GM19395 (cell line): ENCODE data around the gene LTBR.

Experiments used
- ATAC-seq: cut with Tn5 transposase; IDR thresholded peaks from one replicate; pipeline ENCODE4 v1.9.1; 2021; ENCODE audit warnings: mild to moderate bottlenecking, moderate library complexity; ENCODE audit not compliant: unreplicated experiment

LTBR gene

DNA sequence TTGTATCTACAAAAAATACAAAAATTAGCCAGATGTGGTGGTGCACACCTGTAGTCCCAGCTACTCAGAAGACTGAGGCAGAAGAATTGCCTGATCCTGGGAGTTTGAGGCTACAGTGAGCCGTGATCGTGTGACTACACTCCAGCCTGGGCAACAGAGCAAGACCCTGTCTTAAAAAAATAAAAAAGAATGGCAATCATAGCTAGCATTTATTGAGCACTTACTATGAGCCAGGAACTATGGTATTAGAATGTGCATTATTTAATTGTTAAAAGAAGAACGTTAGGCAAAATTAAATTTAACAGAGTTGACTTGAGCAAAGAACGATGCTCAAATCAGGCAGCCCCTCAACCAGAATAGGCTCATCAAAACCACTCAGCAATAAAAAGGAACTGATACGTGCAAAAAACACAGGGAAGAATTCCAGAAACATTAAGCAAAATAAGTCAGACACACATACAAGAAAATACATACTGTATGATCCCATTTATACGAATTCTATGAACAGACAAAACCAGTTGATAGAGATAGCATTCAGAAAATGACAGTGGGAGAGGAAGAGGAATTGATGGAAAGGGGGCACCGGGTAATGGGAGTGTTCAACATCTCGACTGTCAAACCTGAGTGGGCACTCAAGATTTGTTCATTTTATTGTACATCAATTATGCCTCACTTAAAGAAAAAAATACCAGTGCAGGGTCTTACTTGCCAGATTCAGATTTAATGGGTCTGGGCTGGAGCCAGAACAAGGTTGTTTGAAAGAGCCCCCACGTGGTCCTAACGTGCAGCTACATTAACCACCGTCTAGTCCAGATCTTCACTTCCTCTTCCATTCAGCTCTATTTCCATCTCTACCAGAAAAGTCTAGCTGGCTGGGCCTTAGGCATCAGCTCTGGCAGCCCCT is 16.6 kb upstream of the LTBR start:
- peak; percentile 69 for ATAC-seq

DNA sequence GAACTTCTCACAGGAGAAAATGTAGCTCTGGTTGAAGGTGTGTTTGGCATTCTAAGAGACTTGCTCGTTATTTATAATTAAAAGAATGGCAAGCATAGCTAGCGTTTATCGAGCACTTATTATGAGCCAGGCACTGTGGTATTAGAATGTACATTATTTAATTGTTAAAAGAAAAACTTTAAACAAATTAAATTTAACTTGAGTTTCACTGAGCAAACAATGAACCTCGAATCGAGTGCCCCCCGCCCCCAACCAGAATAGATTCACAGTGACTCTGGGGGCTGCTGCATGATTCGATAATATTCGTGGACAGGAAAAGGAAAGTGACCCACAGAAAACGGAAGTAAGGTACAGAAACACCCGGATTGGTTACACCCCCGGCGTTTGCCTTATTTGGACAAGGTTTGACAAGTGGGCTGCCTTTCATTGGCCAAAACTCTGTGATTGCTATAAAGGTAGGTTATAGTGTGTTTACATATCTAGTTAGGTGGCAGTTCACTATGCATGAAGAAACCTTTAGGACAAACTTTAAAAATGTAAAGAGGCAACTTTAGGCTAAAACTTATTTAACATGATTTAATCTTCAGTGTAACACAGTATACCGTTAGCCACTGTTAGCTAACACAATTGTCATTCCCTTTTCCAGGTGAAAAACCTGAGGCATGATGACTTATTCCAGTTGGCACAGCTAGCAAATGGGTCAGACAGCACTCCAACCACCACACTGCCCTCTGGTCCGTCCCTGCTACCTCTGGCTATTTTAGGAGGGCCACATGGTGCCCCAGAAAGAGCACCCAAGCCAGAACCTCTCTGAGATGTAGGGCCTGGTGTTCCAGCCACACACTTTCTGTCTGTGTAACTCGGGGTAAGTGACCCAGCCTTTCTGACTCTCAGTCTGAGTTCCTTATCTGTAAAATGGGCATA is 15.7 kb upstream of the LTBR start:
- ATAC-seq: no peak

DNA sequence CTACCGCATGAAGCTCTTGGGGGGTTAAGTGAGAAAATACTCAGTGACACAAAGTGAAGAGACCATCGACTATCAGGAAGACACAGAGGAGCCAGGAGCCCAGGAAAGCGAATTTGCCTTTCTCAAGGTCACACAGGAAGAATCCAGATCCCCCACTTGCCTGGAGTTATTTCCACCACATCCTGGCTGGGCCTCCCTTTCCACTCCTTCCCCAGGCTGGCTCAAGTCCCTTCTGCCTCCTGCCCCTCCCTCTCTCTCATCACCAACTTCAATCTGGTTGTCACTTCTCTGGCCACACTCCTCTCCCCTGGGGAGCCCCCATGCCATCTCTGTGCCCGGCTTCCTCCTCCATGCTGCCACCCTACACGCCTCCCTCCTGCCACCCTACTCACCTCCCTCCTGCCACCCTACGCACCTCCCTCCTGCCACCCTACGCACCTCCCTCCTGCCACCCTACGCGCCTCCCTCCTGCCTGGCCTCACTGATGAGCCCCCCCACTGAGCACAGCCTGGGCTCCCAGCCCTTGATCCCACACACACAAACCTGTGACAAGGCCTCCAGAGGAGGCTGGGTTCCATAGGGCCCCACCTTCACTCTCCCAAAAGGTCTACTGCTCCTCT is 14.9 kb upstream of the LTBR start:
- no peak for ATAC-seq

DNA sequence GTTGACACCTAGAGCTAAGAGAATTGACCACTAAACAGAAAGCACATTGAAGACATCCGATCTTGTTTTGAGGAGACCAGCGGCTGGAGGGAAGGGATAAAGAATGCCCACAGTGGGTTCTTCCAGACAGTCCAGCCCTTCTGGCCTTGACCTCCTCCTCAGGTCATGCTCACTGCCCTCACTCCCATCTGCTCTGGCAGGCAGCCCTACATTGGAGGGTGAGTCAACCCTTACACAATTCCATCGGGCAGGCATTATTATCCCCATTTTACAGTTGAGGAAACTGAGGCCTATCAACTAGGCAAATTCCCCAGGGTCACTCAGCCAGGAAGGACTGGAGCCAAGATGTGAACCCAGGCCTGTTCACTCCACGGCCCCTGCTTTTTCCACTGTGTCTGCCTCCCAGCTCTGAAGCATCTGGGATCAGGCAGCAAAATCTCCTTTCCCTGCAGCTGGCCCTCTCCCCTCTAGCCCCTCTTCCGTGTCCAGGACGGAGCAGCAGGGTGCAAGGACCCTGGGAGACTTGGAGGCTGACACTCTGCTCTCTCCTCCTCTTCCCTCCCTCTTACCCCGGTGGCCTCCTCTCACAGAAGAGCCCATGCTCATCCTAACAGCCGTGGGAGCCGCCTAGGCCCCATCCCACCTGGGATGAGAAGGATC is 13.9 kb upstream of the LTBR start:
- ATAC-seq: no peak

DNA sequence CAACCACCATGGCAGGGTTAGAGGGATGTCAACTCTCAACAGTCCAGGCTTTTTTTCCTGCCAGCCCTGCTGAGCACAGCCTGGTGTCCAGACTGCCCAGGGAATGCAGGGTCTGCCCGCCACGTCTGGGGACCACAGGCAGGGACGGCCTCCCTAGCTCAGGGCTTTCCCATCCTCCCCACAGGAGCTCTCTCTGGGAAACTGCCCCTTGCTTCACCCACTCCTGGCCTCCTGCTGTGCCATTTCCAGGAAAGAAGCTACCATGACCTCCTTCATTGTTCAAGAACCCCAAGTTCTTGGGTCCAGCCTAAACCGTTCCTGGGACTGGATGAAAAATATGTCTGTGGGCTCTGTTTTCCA is 13.4 kb upstream of the LTBR start:
- ATAC-seq: no peak

DNA sequence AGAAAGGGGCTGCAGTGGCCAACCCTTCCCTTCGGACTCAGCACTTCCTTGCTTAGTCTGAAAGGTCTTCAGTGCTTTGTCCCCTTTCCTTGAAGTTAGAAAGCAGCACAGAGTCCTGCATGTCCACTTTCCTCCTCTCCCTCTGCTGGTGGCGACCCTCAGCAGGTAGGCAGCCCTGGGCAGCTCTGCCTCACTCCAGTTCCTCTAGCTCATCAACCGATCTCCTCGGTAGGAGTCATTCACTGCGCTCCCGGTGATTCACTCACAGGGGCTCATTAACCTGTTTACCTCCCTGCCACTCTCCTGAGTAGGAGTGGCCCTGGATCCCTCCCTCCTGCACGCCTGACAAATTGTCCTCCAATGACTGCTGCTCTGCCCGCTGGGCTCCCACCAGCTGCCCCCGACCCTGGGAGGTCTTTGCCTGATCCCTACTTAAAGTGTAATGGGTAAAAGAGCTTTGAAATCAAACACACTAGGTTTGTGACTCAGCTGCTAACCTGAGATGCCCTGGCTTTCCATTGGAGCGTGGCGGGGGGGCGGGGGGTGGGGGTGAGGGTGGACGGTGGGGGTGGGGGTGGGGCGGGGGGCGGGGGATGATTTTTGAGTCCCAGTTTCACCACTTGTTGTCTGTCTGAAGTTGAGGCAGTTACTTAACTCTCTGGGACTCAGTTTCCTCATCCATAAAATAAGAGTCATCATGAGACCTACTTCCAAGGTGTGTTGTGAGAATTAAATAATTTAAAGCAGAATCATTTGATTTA is 12.8 kb upstream of the LTBR start:
- ATAC-seq: no peak

DNA sequence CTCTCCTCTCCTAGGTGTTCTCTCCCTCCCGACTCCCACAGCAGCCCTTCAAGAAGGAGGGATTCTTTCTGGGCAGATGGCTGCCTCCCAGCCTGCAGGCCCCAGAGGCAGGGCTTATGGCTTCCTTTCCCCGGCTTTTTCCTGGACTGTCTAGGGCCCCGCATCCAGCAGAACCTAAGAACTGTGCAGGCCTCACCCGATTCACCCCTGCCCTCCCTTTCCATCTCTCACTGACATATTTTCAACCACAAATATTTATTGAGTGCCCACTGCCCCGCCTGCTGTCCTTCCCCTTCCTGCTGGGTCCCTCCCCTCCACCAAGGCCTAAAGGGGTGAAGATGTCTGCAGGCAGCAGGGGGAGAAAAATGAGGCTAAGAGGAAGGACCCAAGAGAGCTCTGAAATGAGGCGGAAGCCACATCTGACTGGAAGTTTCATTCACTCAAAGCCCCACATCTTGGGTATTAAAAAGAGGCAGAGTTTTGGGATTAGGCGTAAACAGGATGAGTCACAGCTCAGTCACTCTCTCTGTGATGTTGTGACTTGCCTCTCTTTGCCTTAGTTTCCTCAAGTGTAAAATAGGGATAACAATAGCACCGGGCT is 11.5 kb upstream of the LTBR start:
- ATAC-seq: no peak

DNA sequence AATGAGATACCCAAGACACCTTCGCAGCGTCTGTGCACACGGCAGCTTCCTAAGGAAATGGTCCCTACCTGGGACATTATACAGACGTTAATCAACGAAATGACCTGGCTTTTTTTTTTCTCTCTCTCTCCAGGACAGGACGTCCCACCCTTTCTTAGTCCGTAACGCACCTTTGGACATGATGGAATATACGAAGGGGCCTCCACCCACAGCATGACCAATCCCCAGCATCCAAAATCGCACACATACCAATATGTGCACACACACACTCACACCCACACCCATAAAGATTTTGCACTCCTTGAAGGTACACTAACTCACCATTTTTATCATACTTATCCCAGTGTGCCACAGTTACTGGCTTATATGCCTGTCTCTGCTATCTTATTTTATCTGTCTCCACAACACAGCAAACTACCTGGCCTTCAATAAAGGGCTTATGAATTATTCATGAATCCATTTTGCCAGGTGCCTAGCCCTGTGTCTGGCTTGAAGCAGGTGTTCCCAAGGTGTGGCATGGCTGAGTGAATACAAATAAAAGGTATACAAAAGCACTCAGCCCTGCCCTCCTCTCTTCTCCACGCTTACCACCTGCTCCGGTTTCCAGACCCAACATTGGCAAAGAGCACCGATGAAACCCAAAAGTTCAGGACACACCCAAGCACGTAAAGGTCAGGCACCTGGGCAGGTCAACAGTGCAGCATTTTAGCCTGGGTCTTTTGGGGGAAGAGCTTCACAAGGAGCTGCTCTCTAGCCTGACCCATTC is 10.8 kb upstream of the LTBR start:
- ATAC-seq: no peak

DNA sequence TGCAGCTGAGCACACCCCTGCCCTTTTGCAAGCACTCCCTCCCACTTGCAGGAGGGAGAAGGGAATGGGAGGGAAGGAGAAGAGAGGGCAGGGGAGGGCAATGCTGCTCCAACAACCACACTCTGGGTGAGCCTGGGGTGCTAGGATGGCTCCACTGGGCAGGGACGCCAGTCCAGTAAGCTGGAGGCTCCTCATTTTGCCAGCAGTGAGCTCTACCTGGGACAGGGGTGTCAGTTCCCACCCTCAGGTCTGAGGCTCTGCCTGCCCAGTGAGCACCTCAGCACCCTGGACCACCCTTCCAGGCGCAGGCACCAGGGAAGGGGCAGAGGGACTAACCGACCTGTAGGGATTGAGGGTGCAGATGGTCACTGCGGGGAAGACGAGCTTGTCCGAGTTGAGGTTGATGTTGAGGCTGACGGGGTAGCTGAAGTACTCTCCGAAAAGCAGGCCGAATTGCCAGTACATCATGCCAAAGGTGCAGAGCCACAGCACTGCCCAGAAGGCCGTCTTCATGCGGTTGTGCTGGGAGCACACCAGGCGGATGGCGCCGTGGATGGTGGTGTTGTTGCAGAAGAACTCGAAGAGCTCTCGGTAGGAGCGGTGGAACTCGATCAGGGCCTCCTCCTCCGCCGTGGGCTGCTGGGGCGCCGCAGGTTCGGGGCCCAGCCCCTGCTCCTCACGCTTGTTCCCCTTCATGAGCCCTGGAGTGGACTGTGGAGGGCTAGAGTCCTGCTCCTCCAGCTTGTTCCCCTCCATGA is 9.8 kb upstream of the LTBR start:
- ATAC-seq: no peak

DNA sequence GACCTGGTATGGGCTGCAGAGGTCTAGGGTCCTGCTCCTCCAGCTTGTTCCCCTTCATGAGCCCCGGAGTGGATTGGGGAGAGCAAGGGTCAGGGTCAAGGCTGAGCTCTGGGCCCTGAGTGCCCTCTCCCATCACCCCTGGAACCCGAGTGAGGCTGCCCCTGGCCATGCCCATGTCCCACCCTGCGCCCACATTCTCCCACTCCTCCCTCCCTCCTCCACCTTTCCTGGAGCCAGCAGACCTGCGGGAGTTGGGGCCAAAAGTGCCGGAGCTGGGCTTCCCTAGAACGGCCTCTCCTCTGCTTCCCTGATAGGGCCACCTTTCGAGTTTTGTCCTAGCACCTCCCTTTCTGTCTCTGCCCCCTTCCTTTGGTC is 9.2 kb upstream of the LTBR start:
- ATAC-seq: no peak

DNA sequence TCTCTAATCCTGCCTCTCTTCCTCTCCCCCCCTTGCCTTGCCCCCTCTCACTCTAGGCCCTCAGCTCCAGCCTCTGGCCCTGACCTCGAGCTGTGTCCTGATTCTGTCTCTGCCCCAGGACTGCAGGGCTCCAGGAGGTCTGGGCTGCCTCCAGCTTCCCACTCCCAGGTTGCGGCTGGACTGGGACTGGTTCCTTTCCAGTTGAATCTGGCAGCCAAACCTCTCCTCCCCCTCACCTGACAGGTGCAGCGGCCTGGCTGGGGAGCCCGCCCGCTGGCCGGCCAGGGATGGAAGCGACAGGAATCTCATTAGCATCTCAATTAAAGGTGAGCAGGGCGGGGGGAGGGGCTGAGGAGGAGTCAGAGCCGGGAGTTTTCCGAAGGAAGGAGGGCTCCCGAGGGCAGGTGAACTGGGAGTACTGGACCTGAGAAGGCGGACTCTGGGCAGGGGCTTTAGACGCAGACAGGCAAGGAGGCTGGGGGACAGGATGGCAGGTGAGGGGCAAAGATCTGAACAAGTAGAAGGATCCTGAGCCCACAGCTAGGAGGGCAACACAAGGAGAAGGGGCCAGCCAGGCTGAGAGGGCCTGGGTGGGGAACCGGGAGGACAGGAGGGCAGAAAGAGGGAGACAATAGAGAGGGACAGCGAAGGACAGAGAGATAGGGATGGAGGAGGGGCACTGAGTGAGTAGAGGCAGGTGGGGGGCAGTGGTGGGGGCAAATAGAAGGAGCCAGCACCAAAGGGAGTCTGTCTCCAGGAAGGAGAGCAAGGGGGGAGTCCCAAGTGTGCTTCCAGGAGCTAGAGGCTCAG is 8.5 kb upstream of the LTBR start, which contains the start of gene SCNN1A:
SCNN1A (minus strand) TSS at position 295 of the 810 bp plus-strand sequence. CDS start 780 bp downstream, outside the sequence.
- ATAC-seq: no peak

DNA sequence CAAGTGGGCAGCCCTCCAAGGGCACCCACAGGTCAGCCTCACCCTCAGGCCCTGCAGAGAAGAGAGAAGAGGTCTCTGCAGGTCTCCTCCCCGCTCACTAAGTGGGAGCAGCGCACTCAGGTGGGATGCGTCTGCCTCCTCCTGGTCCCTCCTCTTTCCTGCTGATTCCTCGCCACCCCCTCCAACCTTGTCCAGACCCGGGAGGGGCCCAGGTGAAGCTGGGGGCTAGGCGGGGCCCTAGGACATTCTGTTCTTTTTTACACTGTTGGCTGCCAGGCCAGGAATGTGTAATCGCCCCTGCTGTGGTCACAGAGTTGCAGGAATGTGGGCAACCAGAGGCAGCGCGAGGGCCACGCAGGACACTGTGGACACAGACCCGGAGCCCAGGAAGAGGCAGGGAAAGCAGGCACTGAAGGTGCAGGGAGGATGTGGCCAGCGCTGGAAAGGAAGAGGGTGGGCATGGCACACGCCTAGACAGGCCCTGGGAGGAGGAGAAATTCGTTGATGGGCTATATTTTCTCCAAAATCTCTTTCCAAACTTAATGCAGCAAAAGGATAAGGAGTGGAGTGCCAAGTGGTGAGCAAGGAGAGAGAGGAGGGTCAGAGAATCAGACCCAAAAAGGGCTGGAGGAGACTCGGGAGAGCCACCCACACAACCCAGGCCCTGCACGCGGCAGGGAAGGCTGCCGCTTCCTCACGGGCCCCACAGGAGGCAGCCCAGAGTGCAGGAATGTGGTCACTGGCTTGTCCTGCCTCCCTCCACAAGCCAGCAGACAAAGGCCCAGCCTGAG is 7.7 kb upstream of the LTBR start:
- no peak for ATAC-seq

DNA sequence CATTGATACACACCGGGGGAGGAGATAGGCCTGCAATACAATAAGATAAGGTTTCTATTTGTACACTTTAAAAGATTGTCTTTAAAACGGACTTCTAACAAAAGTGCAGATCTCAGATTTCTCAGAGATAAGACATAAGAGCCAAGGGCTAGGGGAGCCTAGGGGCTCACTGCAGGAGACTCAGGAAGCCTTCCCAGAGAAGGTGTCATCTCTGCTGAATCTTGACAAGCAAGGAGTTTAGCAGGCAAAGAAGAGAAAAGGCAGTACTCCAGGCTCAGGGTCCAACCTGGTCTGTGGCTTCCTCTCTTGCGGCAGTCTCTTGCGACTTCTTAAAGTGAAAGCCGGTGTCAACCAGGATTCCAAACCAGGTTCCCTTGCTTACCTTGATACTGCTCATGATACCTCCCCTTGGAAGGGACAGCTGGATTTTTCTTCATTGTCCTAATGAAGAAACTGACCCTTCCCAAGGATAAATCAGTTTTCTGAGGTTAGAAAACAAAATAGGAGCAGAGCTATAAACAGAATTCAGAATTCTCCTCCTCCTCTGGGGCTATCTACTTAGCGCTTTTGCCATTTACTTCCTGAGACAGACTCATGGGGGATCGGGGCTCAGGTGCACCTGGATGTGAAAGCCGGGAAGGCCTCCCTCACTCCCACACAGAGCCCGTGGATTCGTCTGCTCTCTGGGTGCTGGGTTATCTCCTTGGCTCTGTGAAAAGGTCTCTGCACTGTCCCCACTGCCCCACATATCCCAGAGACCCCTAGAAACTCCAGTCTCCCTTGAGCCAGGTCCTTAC is 6.9 kb upstream of the LTBR start:
- no peak for ATAC-seq

DNA sequence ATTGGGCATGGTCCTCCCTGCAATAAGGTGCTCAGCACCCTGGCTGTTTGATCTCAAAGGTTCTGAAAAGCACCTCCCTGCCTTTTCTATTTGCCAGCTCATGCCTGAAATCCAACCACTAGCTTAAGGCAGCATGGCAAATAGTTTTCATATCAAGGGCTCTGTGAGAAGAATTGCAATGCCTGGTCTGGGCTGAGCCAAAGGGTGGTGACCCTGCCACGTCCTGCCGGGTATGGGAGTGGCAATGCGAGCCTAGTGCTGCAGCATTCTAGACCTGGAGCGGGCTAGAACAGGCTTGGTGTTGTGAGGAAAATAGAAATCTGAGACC is 6.3 kb upstream of the LTBR start:
- no peak for ATAC-seq

DNA sequence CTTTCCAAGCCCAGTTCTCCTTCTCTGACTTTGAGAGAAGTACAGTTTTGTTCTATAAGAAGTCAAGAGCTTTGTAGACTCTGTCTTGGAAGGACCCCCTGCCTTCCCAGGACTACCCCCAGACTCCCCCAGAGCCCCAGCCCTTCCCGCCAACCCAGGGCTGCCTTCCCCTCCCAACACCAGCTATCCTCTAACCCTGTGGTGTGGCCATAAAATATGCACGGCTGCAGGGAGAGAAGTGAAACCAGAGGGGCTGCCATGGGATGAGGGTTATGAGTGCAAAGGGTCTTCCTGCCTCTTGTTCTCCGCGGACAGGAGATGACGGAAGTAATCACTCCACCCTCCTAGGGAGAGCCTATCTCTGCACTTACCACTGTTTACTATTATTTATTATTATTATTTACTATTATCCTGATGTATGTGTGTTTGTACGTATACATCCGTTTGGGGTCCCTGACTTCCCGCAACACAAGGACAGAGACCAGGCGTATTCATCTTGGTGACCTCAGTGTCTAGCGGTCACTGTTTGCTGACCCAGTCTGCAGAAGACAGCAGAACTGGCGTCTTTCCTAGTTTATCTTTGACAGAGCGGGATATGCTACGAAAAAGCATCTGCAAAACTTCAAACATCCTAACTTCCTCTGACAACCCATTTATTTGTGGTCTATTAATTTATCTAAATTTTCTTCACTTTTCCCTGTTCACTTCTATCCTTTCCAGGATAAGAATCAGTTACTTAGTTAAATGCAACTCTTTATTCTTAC is 5.1 kb upstream of the LTBR start:
- no peak for ATAC-seq
